CD4-positive, alpha-beta T cell treated with Interleukin-10 for 1 hour (primary cell): ENCODE results near the gene MTX3.

Source experiments
- DNase-seq: peaks from one replicate; pipeline ENCODE4 v3.0.0-alpha.2; 2020

MTX3 gene

GRCh38 chr5:79932510-79933504, 58.3 kb downstream of the MTX3 start:
- DNase-seq = no peak

GRCh38 chr5:79931866-79932265, 59.2 kb downstream of the MTX3 start:
- no peak for DNase-seq

- no peak for DNase-seq
Measured at GRCh38 chr5:79931409-79931808, 59.7 kb downstream of the MTX3 start.

- DNase-seq = no peak
Measured at GRCh38 chr5:79929095-79929494, 62.0 kb downstream of the MTX3 start.
